ENCODE data around the gene EDIL3.

Gene EDIL3

DNA sequence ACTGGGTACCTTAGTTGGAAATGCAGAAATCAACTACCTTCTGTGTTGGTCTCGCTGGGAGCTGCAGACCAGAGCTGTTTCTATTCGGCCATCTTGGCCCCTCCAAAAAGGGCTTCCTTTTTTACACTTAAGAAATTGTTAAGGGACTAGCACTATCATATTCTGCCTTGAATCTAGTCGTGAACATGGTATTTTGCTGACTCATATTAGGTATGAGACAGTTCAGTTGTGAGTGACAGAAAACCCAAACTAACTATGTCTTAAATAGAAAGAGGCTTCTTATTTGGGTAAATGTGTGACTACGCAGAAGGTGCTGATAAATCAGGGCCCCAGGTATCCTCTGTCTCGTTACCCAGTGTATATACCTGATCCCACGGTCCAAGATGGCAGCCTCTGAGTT is 298.2 kb downstream of the EDIL3 start:
- TF ChIP-seq TAF1 (IDR thresholded peaks at IDR 0.05; ENCODE audit: borderline replicate concordance, insufficient read depth, low read length) (no peak), SIN3A (IDR thresholded peaks at IDR 0.05; ENCODE audit: borderline replicate concordance, insufficient read depth, low read length) (no peak), POLR2AphosphoS5 (IDR thresholded peaks at IDR 0.05; ENCODE audit: low read depth, low read length) (no peak), FOXP2 (optimal IDR thresholded peaks at IDR 0.05; ENCODE audit: borderline replicate concordance, extremely low read depth, extremely low read length, insufficient read depth) (no peak)
- TF ChIP-seq, protein P1, sequence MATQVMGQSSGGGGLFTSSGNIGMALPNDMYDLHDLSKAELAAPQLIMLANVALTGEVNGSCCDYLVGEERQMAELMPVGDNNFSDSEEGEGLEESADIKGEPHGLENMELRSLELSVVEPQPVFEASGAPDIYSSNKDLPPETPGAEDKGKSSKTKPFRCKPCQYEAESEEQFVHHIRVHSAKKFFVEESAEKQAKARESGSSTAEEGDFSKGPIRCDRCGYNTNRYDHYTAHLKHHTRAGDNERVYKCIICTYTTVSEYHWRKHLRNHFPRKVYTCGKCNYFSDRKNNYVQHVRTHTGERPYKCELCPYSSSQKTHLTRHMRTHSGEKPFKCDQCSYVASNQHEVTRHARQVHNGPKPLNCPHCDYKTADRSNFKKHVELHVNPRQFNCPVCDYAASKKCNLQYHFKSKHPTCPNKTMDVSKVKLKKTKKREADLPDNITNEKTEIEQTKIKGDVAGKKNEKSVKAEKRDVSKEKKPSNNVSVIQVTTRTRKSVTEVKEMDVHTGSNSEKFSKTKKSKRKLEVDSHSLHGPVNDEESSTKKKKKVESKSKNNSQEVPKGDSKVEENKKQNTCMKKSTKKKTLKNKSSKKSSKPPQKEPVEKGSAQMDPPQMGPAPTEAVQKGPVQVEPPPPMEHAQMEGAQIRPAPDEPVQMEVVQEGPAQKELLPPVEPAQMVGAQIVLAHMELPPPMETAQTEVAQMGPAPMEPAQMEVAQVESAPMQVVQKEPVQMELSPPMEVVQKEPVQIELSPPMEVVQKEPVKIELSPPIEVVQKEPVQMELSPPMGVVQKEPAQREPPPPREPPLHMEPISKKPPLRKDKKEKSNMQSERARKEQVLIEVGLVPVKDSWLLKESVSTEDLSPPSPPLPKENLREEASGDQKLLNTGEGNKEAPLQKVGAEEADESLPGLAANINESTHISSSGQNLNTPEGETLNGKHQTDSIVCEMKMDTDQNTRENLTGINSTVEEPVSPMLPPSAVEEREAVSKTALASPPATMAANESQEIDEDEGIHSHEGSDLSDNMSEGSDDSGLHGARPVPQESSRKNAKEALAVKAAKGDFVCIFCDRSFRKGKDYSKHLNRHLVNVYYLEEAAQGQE (IDR thresholded peaks at IDR 0.05; ENCODE audit: insufficient read depth in 1 of 2, low read depth in 2 of 2, low read length in 2 of 2): no peak

DNA sequence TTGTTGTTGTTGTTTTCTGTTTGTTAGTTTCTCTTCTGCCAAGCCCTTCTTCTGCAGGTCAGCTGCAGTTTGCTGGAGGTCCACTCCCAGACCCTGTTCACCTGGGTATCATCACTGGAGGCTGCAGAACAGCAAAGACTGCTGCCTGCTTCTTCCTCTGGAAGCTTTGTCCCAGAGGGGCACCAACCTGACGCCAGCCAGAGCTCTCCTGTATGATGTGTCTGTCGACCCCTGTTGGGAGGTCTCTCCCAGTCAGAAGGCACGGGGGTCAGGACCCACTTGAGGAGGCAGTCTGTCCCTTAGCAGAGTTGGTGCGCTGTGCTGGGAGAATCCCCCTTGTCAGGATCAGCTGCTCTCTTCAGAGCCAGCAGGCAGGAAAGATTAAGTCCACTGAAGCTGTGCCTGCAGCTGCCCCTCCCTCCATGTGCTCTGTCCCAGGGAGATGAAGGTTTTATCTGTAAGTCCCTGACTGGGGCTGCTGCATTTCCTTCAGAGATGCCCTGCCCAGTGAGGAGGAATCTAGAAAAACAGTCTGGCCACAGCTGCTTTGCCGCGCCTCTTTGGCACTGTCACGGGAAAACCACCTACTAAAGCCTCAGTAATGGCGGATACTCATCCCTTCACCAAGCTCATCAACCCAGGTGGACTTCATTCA is 299.2 kb downstream of the EDIL3 start:
- TF ChIP-seq TAF1 (IDR thresholded peaks at IDR 0.05; ENCODE audit: borderline replicate concordance, insufficient read depth, low read length) (no peak), POLR2AphosphoS5 (IDR thresholded peaks at IDR 0.05; ENCODE audit: low read depth, low read length) (no peak), FOXP2 (optimal IDR thresholded peaks at IDR 0.05; ENCODE audit: borderline replicate concordance, extremely low read depth, extremely low read length, insufficient read depth) (no peak)

DNA sequence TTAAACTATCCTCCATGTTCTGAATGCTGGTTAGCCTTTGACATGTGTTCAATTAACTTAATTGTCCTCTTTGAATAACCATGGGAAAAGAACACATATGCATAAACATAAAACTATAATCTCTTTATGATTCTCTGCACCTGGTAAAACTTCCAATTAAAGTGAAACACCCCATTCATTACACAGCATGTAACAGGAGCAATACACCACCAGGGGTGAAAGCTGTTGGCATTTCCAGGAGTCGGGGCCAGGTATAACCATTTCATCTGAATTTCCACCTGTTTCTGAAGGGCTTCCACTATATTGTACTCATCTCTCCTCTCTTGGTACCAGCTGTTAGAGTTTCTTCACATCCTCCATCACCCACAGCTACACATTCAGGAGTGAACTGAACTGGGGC is 303.8 kb downstream of the EDIL3 start:
- TF ChIP-seq TAF1 (IDR thresholded peaks at IDR 0.05; ENCODE audit: borderline replicate concordance, insufficient read depth, low read length): no peak
- no peak for TF ChIP-seq FOXP2 (optimal IDR thresholded peaks at IDR 0.05; ENCODE audit: borderline replicate concordance, extremely low read depth, extremely low read length, insufficient read depth)
- TF ChIP-seq, protein P1 (IDR thresholded peaks at IDR 0.05; ENCODE audit: insufficient read depth in 1 of 2, low read depth in 2 of 2, low read length in 2 of 2): no peak
- TF ChIP-seq POLR2AphosphoS5 (IDR thresholded peaks at IDR 0.05; ENCODE audit: low read depth, low read length): no peak
- no peak for TF ChIP-seq SIN3A (IDR thresholded peaks at IDR 0.05; ENCODE audit: borderline replicate concordance, insufficient read depth, low read length)

DNA sequence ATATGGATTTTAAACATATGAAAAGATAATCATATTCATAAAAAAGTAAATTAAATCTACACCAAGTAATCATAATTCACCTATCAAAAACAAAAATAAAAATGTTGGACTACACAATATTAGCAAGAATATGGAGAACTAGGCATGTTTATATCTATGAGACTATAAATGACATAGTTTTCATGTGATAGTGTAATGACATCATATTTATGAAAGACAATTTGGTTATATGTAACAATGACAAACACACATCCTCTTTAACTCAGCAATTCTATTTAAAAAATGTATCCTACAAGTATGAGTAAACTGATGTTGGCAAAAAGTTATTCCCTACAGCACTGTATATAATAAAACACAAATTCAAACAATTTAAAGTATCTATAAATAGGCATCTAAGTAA is 312.3 kb downstream of the EDIL3 start:
- TF ChIP-seq TAF1 (IDR thresholded peaks at IDR 0.05; ENCODE audit: borderline replicate concordance, insufficient read depth, low read length) (no peak), FOXP2 (optimal IDR thresholded peaks at IDR 0.05; ENCODE audit: borderline replicate concordance, extremely low read depth, extremely low read length, insufficient read depth) (no peak), POLR2AphosphoS5 (IDR thresholded peaks at IDR 0.05; ENCODE audit: low read depth, low read length) (no peak), SIN3A (IDR thresholded peaks at IDR 0.05; ENCODE audit: borderline replicate concordance, insufficient read depth, low read length) (no peak)
- TF ChIP-seq, protein P1 (IDR thresholded peaks at IDR 0.05; ENCODE audit: insufficient read depth in 1 of 2, low read depth in 2 of 2, low read length in 2 of 2): no peak

DNA sequence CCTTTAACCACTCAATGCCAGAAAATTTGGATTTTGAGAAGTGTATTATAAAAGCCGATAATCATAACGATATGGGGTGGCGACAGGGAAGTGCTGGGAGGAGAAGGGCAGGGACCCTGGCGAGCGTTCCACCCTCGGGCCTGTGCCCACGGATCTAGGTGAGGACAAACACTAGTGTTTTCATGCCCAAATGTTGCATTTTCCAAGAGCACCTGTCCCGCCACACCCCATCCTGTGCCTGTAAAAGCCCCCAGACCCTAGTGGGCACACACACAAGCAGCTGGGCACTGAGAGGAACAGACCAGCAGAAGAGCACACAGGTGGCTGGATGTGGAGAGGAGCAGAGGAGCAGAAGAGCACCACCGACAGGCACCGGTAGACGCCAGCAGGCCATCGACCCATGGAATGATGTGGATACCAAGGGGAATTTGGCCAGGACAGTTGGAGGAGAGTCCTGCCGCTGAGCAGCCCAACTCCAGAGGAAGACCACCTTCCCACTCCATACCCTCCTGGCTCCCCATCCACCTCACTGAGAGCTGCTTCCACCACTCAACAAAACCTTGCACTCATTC is 315.0 kb downstream of the EDIL3 start:
- TF ChIP-seq, protein P1 (IDR thresholded peaks at IDR 0.05; ENCODE audit: insufficient read depth in 1 of 2, low read depth in 2 of 2, low read length in 2 of 2): no peak
- no peak for TF ChIP-seq TAF1 (IDR thresholded peaks at IDR 0.05; ENCODE audit: borderline replicate concordance, insufficient read depth, low read length)
- TF ChIP-seq FOXP2 (optimal IDR thresholded peaks at IDR 0.05; ENCODE audit: borderline replicate concordance, extremely low read depth, extremely low read length, insufficient read depth): no peak
- TF ChIP-seq SIN3A (IDR thresholded peaks at IDR 0.05; ENCODE audit: borderline replicate concordance, insufficient read depth, low read length): no peak
- no peak for TF ChIP-seq POLR2AphosphoS5 (IDR thresholded peaks at IDR 0.05; ENCODE audit: low read depth, low read length)

All from PFSK-1 (cell line).